Activated CD8-positive, alpha-beta memory T cell treated with anti-CD3 and anti-CD28 coated beads, Interleukin-2, amount 50 U/mL, for 24 hours (primary cell): ENCODE measurements around the gene MRPL36.
"Not testable (repeated sequence)": the region's sequence is repeated elsewhere in the genome, so short reads cannot be mapped to it uniquely, and the experiment has no call there.

ENCODE experiments used
- DNase-seq: peaks from one replicate; pipeline ENCODE4 v3.0.0-alpha.2; 2020; ENCODE audit errors: extremely low read depth

Gene MRPL36

DNA sequence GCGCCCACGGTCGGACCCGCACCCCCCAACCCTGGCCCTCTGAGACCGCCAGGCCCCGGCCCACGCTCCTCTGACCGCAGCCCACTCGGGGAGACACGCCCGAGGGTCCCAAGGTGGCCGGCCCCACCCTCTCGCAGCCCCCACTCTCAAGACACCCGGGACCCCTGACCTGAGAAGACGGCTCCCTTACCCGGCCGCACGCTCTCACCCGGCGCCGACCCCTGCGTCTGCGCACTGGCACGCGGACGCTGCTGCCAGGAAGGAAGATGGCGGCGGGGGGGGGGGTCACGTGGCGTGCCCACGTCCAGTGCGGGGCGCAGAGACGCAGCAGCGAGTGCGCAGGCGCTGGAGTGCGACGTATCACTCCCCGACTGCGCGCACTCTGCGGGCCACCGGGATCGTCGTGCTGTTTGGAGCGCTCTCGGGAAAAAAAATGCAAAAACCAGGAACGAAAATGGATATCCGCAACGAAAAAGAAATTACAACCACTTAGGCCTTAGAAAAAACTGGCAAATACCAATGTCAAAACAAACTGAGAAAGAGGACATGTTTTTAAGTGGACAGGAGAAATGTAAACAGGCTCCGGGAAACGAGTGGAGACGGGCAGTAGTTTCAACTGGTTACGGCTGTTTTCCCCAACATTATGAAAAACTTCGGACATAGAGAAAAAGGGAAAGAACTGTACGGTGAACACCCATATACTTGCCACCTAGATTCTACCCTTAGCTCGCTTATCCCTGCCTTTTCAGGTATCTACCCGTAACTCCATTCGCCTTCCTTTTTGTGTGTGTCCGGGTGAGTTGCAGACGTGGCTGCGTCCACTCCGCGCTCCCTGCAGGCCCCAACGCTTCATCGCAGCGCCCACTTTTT, at the start of gene MRPL36:
Gene MRPL36, minus strand, starts transcription at position 236 of the 870 bp plus-strand sequence. CDS start 902 bp downstream, outside the sequence.
- DNase-seq: peak; percentile 76

- no peak for DNase-seq
These were observed 48.0 kb upstream of the MRPL36 start for GRCh38 chr5:1847611-1848010.

- no peak for DNase-seq
These were observed 47.4 kb upstream of the MRPL36 start for GRCh38 chr5:1847056-1847455.

DNA sequence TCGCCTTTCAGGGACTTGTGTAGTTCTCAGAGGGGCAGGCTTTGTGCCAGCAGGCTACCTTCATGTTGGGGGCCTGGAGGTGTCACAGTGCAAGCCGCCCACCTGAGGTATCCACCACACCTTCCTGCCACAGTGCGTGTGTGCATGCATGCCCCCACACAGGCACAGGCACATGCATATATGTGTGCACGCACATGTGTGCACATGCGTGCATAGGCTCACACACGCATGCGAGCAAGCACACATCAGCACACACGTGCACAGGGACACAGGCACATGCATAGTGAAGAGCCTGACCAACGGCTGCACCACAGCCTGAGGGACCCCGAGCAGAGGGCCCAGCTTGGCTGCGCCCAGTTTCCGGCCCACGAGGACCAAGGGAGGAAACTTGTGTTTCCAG, 46.9 kb upstream of the MRPL36 start:
- no peak for DNase-seq

- DNase-seq: no peak
These were observed 46.1 kb upstream of the MRPL36 start for GRCh38 chr5:1845696-1846095.

DNA sequence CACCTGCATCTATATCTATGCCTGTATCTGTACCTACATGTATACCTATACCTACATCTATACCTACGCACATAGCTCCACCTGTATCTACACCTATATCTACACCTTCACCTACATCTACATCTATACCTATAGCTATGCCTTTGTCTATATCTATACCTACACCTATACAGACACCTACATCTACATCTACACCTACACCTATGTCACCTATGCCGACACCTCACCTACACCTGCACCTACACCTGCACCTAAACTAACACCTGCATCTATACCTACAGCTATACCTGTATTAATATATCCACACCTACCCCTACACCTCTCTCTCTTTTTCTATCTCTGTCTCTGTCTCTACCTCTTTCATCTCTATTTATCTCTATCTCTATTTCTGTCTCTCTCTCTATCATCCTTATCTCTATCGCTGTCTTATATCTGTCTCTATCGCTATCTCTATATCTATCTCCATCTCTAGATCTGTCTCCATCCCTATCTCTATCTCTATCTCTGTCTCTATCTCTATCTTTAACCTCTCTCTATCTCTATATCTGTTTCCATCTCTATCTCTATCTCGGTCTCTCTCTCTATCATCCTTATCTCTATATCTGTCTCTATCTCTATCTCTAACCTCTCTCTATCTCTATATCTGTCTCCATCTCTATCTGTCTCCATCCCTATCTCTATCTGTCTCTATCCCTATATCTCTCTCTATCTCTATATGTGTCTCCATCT, 45.2 kb upstream of the MRPL36 start:
- DNase-seq: no peak

DNA sequence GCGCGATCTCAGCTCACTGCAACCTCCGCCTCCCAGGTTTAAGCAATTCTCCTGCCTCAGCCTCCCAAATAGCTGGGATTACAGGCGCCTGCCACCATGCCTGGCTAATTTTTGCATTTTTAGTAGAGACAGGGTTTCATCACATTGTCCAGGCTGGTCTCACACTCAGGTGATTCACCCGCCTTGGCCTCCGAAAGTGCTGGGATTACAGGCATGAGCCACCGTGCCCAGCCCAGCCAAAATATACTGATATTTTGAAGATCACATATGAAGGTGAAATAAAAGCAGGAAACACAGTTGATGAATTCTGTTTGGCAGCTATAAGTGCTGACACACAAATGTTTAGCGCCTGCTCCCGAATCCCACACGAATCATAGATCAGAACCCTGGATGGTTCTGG, 44.1 kb upstream of the MRPL36 start:
- not testable (repeated sequence) for DNase-seq

DNA sequence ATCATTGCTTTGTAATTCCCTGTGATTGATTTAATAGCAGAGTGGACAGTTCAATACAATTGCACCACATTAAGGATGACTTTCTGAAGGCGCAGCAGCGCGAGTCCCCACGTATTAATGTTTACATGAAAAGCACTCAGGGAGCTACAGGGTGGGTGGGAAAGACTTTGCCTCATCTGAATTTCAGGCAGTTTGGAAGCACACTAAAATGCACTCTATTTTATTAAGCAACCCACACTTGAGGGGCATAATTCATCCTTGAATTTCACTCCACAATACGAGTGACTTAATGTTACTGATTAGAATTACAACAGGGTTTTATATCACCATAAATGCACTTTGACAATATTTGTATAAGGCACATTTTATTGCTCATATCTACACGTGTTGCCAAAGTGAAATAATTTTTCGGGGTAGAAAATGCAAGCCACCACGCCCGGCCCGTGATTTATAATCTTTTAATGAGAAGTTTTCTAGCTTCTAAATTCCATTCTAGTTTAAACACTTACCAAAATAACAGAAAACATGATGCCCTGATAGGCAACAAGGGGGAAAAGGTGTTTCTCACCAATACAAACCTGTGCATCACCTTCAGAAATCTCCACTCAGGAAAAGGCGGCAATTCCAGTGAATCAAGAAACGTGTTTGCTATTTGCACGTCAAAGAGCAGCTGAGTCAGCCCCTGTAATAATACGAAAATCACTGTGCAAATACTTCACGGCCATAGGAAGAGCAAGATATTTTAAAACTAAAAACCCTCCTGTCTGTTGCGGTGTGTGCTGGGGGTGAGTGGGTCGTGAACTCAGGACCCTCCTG, 42.6 kb upstream of the MRPL36 start:
- DNase-seq: no peak

GRCh38 chr5:1840741-1841521, 41.3 kb upstream of the MRPL36 start:
- no peak for DNase-seq

DNA sequence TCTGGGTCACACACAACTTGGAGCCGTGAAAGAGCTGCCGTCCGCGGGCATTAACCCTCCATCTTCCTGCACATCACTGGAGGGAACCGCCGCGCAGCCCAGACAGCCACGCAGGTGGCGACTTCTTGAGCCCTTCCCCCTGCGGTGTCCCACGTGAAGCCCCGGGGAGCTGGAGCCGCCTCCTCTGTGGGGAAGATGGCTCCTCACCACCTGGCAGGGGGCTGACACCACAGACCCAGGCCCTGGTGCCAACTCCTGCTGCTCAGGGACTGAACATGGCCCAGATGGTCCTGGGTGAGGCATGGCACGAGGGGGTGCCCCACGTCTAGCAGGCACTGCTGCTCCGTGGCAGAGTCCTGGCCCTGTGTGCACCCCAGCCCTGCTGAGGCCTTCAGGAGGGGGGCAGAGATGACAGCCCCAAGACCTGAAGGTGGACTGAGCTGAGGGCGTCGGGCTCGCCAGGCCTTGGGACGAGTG, 40.5 kb upstream of the MRPL36 start:
- DNase-seq: no peak

DNA sequence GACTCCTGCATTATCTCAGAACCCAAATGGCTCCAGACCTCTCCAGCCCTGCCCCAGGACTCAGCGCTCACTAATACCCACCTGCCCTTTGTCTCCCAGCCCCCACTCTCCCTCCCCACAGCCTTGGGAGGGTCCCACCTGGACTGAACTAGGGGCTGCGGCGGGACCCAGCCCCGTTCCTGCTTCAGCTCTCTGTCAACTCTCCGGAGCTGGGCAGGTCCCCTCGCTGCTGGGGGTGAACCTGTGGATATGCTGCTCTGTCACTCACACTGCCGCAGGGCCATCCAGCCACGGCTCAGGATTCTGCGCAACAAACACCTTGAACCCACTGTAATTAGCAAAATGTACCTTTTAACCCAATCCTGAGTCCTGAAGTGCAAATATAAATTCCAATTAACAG, 38.4 kb upstream of the MRPL36 start:
- DNase-seq: no peak

- no peak for DNase-seq
These were observed 37.5 kb upstream of the MRPL36 start for GRCh38 chr5:1836891-1837880.

GRCh38 chr5:1836176-1836890, 36.7 kb upstream of the MRPL36 start:
- DNase-seq: no peak

DNA sequence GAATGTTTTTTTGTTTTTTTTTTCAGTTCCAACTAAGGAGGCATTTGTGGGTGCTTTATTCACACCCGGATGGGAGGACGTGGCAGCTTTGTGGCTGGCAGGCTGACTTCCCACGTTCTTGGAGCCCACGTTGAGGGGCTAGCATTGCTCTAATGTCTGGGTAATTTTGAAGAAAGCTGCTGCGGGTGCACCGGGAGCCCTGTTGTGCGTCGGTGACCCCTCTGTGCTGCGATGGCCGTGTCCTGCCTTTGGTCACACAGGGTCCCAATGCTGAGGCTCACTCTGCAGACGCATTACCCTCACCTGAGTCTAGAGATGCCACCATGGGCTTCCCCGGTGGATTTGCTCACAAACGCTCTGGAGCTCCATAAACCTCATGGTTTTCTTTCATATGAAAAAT, 35.8 kb upstream of the MRPL36 start:
- DNase-seq: no peak

DNA sequence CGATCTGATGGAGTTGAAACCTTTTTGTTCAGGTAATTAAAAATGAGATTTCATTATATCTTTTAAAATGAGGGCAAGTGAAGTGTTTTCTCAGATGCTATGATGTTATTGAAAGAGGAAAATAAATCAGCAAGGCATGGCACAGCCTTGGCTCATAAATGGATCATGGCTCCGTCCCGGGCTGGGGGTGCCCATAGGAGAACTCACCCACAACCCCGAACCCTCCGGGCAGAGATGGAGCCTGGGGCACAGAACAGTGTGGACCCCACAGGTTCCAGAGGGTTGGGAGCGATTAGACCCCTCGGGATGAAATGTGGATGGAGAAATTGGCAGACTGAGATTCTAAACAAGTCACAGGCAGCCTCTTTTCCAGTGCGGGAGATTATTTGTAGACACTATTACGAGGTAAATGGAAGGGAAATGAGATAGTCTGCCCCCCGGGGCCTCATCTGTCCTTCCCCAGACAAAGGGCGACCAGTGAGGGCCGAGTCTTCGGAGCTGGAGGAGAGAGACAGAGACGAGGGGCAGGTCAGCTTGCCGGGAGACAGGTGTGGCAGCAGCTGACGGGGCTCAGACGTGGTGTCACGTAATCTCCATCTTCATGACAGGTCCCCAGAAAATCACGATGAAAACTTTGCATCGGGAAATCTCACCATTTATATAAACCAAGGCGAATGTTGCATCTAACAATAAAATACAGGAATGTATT, 35.2 kb upstream of the MRPL36 start:
- DNase-seq: no peak

GRCh38 chr5:1834022-1834551, 34.5 kb upstream of the MRPL36 start:
- no peak for DNase-seq

DNA sequence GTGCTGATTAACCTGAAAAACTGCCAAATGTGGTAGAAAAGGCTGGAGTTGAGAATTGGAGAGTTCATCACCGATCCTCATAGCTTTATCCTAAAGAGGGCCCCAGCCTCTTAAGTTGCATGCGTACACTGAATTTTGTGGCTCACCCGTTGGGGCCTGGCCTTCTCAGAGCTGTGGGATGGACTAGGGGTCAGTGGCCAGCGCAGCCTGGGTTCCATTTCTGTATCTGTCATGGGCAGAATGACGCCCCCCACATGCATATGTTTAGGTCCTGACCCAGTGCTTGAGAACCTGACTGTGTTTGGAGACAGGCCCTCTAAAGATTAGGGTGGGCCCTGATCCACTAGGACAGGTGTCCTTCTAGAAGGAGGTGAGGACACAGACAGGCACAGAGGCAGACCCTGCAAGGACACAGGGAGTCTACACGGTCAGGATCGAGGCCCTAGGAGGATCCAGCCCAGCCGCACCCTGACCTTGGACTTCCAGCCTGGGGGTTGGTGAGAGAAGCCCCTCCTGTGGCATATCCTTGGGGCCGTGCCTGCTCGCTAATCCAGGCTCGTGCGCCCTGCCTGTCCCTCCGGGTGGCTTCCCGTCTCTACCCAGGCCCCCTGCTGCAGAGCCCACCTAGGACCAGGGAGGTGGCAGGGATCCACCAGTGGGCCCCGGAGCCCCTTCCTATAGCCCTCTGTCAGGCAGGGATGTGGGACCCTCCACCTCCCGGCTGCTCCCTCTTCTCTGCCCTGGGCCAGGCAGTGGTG, 33.8 kb upstream of the MRPL36 start:
- no peak for DNase-seq
